Breast epithelium (tissue), 4 donors: ENCODE data around the gene KERA. TPM values are rescaled to one million over a fixed set of nuclear protein-coding genes. Genes with fewer than 3 reads are reported as not detected.

Experiments used
- DNase-seq, 2 donors: peaks; one replicate each; pipeline ENCODE4 v3.0.0-alpha.2; 2019; ENCODE audit warnings: low spot score in 2 of 2
- H3K27ac ChIP-seq, 2 donors: fragments of 200-600 bp; sonication (generic) in 1 of 2; one replicate each; pipeline ENCODE4 v1.5.1; 2016 to 2019; ENCODE audit warnings: mild to moderate bottlenecking in 1 of 2
- H3K27me3 ChIP-seq, 2 donors: fragments of 200-600 bp; sonication (generic) in 1 of 2; one replicate each; pipeline versions ENCODE4 v1.5.1 to v1.6.0; 2017 to 2019; ENCODE audit warnings: control low read depth in 1 of 2, mild to moderate bottlenecking in 1 of 2
- H3K36me3 ChIP-seq: fragments of 200-600 bp; one replicate; pipeline ENCODE4 v1.5.1; 2019
- H3K4me1 ChIP-seq, 2 donors: fragments of 200-600 bp; sonication (generic); one replicate each; pipeline ENCODE4 v1.5.1; 2016 to 2019; ENCODE audit warnings: control low read depth in 1 of 2
- H3K4me3 ChIP-seq, 3 donors: fragments of 200-600 bp; sonication (generic); 1 replicate in 2 of 3; 2 replicates in 1 of 3; pipeline ENCODE4 v1.5.1; 2016 to 2019; ENCODE audit warnings: mild to moderate bottlenecking in 3 of 3, moderate library complexity in 2 of 3
- H3K9me3 ChIP-seq, 2 donors: fragments of 200-600 bp; sonication (generic) in 1 of 2; one replicate each; pipeline ENCODE4 v1.5.1; 2016 to 2019; ENCODE audit warnings: control low read depth in 1 of 2
- CTCF ChIP-seq, 3 donors: fragments of 450-650 bp; IDR thresholded peaks; one replicate each; pipeline ENCODE4 v1.5.1; 2016 to 2017; ENCODE audit warnings: antibody characterized with exemption in 3 of 3, mild to moderate bottlenecking in 3 of 3, moderate library complexity in 3 of 3
- POLR2A ChIP-seq: fragments of 450-650 bp; IDR thresholded peaks from one replicate; pipeline ENCODE4 v1.6.1; 2016; ENCODE audit warnings: antibody characterized with exemption, mild to moderate bottlenecking, moderate library complexity
- POLR2AphosphoS5 ChIP-seq, 3 donors: sonication (generic); formaldehyde crosslinking; IDR thresholded peaks; one replicate each; pipeline ENCODE4 v1.6.1; 2017; ENCODE audit warnings: antibody characterized with exemption in 3 of 3
- intact Hi-C: fragments of 100-400 bp; cut with DNase I; formaldehyde crosslinking; loops from one replicate; pipeline ENCODE4 v1.15.1; 2023; ENCODE audit warnings: low total_unique reads
- total RNA-seq, 3 donors: library from RNA; depleted of rRNA; stranded (reverse); fragments of >200 nt; gene quantifications; one replicate each; pipeline ENCODE4 v1.1.0, GENCODE V29; 2016

Gene KERA
- total RNA-seq, 3 donors from 2014 or later = 0.15 to 0.33 TPM; not detected in 1

- H3K27ac ChIP-seq = no peak overlapping the region
- no peak overlapping the region for H3K4me3 ChIP-seq
- no peaks in the 10 kb centered on the region for H3K4me1 ChIP-seq
- no peak for DNase-seq
- no peaks in the 10 kb centered on the region for H3K9me3 ChIP-seq
- no peaks in the 10 kb centered on the region for H3K36me3 ChIP-seq
- no peaks in the 10 kb centered on the region for H3K27me3 ChIP-seq
- intact Hi-C loops = no loop called here
- TF ChIP-seq POLR2AphosphoS5 (IDR thresholded peaks at IDR 0.05) = no peak
- no peak for TF ChIP-seq CTCF (IDR thresholded peaks at IDR 0.05)
- no peak for TF ChIP-seq POLR2A
Measured at GRCh38 chr12:91103101-91103500, 45.3 kb upstream of the KERA start.

- H3K4me1 ChIP-seq = no peaks in the 10 kb centered on the region
- TF ChIP-seq POLR2A = no peak
- no peak for TF ChIP-seq POLR2AphosphoS5 (IDR thresholded peaks at IDR 0.05)
- TF ChIP-seq CTCF (IDR thresholded peaks at IDR 0.05) = no peak
- intact Hi-C loops = no loop called here
- H3K27ac ChIP-seq = peak overlapping the region in 1 of 2 donors; percentile 48
- H3K9me3 ChIP-seq = no peaks in the 10 kb centered on the region
- DNase-seq = no peak
- no peak overlapping the region for H3K4me3 ChIP-seq
- no peaks in the 10 kb centered on the region for H3K27me3 ChIP-seq
- H3K36me3 ChIP-seq = no peaks in the 10 kb centered on the region
Measured at GRCh38 chr12:91100906-91101305, 43.1 kb upstream of the KERA start.

- DNase-seq = no peak
- no peaks in the 10 kb centered on the region for H3K27me3 ChIP-seq
- no peaks in the 10 kb centered on the region for H3K4me1 ChIP-seq
- no peak overlapping the region for H3K4me3 ChIP-seq
- TF ChIP-seq CTCF (IDR thresholded peaks at IDR 0.05) (no peak), POLR2AphosphoS5 (IDR thresholded peaks at IDR 0.05) (no peak), POLR2A (no peak)
- peak overlapping the region; percentile 40 to 59 for H3K27ac ChIP-seq
- intact Hi-C loops = no loop called here
- H3K36me3 ChIP-seq = no peaks in the 10 kb centered on the region
- no peaks in the 10 kb centered on the region for H3K9me3 ChIP-seq
Measured at GRCh38 chr12:91099836-91100235, 42.0 kb upstream of the KERA start.

DNA sequence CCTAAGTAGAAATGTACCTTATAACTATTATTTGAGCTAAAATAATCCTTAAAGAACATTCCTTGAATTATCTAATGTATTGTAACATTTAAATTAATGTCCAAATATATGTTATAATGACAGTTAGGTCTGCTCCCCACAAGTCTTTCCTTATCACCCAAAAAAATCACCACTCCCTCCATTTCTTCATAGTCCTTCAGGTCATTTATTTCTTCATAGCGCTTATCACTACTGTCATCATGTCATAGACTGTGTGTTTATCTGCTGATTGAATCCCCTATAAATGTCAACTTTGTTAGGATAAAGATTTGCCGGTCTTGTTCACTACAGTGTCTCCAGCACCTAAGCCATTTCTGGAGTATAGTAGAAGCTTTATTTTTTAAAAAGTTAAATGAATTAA lies 41.5 kb upstream of the KERA start:
- Histone ChIP-seq H3K4me1 (no peaks in the 10 kb centered on the region), H3K4me3 (no peak overlapping the region), H3K27me3 (no peaks in the 10 kb centered on the region), H3K27ac (peak overlapping the region; percentile 59 to 70), H3K9me3 (no peaks in the 10 kb centered on the region), H3K36me3 (no peaks in the 10 kb centered on the region)
- TF ChIP-seq POLR2A (no peak), POLR2AphosphoS5 (IDR thresholded peaks at IDR 0.05) (no peak), CTCF (IDR thresholded peaks at IDR 0.05) (no peak)
- DNase-seq = no peak
- intact Hi-C loops = no loop called here

DNA sequence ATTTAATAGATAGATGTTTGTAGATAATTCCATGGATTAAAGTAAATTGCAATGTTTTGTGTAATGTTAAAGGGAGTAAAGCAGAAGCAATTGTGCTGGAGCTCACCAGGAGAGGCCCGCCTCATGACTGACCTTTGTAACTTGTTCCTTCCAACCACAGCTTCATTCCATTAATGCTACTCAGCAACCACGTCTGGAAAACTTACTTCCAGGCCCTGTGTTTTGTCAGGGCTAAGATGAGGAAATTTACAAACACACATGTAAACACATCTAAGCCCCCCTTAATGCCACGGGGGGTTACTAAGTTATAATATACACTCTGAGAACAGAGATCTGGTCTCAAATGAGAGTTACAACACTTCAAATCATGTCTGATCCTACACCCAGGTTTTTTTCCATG lies 41.1 kb upstream of the KERA start:
- Histone ChIP-seq H3K27ac (peak overlapping the region; percentile 59 to 70), H3K4me1 (no peaks in the 10 kb centered on the region), H3K4me3 (no peak overlapping the region), H3K36me3 (no peaks in the 10 kb centered on the region), H3K27me3 (no peaks in the 10 kb centered on the region), H3K9me3 (no peaks in the 10 kb centered on the region)
- no peak for DNase-seq
- intact Hi-C loops = no loop called here
- peak in 1 of 3 donors; percentile 42 for TF ChIP-seq POLR2AphosphoS5 (IDR thresholded peaks at IDR 0.05)
- no peak for TF ChIP-seq CTCF (IDR thresholded peaks at IDR 0.05)
